Measurements from ENCODE around the gene ORM2. TPM values are rescaled to one million over a fixed set of nuclear protein-coding genes. Genes with fewer than 3 reads are reported as not detected.

The ORM2 gene
- not detected in 2 replicates for total RNA-seq

GRCh38 chr9:114329625-114330022 is at the start of gene ORM2:
Gene ORM2, plus strand, starts transcription at chr9:114329869. Its CDS starts 36 bp downstream, at chr9:114329905.

GRCh38 chr9:114322831-114323531 is 6.7 kb upstream of the ORM2 start, which contains the start of gene ORM1:
Gene ORM1, plus strand, starts transcription at chr9:114323098. Its CDS starts 36 bp downstream, at chr9:114323134.

Other genes with a start within 250 kb of the ORM2 start
- gene KIF12, start 230.6 kb upstream of the ORM2 start, total RNA-seq, result not detected in 2 replicates
- gene COL27A1, start 174.3 kb upstream of the ORM2 start, total RNA-seq, result 5.9 and 8.8 TPM in 2 replicates
- not detected in 2 replicates for gene ORM1, start 6.8 kb upstream of the ORM2 start, total RNA-seq
- 9.6 and 22.2 TPM in 2 replicates for gene AKNA, start 58.1 kb downstream of the ORM2 start, total RNA-seq
- 1.3 and 2.2 TPM in 2 replicates for gene WHRN, start 175.6 kb downstream of the ORM2 start, total RNA-seq